GM21526 (cell line): ENCODE data around the gene TENM3.

Experiments used
- ATAC-seq: cut with Tn5 transposase; IDR thresholded peaks from one replicate; pipeline ENCODE4 v1.9.1; 2021; ENCODE audit warnings: moderate library complexity; ENCODE audit not compliant: unreplicated experiment, low FRiP score

TENM3 gene

GRCh38 chr4:182645511-182645910 is 402.3 kb downstream of the TENM3 start:
- ATAC-seq: no peak

GRCh38 chr4:182647646-182648300 is 404.6 kb downstream of the TENM3 start:
- ATAC-seq: no peak

- ATAC-seq: no peak
These were observed 405.6 kb downstream of the TENM3 start for GRCh38 chr4:182648766-182649165.

GRCh38 chr4:182649698-182650477 is 406.7 kb downstream of the TENM3 start:
- ATAC-seq: no peak

- no peak for ATAC-seq
These were observed 410.4 kb downstream of the TENM3 start for GRCh38 chr4:182653596-182653995.

DNA sequence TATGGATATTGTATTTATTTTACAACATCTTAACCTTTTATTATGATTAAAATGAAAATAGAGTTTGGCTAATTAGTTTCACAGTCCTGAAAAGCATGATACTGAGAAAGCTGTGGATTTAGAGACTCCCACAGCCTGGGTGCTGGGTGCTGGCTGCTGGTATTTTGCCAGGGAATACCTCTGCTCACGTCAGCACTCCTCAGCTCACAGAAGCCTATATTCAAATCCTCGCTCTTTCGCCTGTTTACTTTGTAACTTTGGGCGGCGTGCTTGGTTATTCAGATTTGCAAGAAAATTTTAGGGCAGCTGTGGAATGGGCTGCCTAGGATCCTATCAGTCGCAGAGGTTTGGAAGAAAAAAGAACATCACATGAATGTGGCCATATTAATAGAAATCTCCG is 412.1 kb downstream of the TENM3 start:
- ATAC-seq: no peak

GRCh38 chr4:182662551-182662950 is 419.3 kb downstream of the TENM3 start:
- no peak for ATAC-seq

DNA sequence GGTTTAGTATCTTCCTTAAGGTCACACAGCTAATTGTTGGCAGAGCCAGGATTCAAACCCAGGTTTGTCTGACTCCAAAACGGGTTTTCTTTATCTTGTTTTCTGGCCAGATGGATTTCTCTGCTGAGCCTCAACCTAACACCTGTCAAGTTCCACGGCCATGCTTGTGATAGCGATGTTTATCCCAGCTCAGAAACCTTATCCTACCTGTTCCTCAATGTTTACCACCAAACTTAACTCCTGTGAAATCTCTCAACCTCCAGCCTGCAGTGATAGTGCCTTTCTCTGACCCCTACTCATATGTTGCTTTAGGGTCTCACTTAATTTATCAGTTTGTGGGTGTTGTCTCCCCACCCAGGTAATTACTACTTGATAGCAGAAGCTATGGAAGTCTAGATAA is 428.0 kb downstream of the TENM3 start:
- ATAC-seq: no peak

DNA sequence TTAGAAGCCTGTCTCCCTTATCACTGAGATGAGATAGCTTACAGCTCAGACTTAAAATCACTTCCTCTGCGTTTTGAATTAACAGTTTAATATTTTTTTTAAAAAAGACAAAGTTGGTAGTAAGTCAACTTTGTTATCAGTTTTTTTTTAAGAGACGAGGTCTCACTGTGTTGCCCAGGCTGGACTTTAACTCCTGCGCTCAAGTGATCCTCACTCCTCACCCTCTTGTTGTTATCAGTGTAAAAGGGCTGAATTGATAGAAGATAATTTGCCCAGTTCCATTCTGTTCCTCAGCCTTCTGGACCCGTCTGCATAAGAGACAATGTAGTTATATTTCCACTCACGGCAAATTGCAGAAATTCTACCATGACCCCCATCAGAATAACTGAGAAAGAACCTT is 428.5 kb downstream of the TENM3 start:
- no peak for ATAC-seq

DNA sequence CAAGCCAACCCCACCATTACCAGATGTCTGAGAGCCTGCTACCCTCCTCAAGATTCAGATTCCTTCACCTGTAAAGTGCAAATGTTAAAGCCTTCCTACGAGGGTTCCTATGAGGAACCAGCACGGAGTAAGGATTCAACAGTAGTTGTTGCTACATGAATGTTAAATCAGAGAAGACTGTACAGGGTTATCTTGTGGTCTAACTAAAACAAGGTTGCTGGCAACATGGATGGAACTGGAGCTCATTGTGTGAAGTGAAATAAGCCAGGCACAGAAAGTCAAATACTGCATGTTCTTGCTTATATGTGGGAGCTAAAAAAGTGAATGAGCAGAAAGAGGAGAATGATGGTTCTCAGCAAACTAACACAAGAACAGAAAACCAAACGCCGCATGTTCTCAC is 435.4 kb downstream of the TENM3 start:
- ATAC-seq: no peak

DNA sequence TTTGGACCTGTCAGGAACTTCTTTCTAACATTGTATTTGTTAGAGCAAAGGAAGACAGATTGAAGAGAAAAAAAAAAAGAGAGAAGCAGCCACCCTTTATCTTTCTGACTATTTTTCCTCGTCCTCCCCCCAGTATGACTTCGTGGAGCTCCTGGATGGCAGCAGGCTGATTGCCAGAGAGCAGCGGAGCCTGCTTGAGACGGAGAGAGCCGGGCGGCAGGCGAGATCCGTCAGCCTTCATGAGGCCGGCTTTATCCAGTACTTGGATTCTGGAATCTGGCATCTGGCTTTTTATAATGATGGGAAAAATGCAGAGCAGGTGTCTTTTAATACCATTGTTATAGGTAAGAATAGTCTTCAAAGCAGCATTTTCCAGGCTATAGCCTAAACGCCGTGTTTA is 436.3 kb downstream of the TENM3 start:
- no peak for ATAC-seq

- ATAC-seq: no peak
These were observed 437.0 kb downstream of the TENM3 start for GRCh38 chr4:182680234-182680653.

DNA sequence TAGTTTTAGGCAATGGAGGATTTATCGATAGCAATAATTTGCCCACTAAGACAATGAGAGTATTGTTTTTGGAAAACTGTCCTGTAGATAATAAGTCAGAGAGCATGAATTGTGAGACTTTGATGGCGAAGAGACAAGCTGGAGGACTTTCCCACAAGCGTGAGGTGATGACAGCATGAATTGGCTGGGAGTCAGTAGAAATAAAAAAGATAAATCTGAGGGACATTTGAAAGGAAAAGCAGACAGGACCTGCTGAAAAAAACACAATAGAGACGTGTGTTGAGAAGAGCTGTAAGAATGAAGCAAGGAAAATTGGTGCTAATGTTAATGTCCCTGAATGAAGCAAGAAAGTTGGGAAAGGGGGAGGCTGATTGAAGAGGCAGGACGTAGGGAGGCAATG is 440.5 kb downstream of the TENM3 start:
- ATAC-seq: no peak

GRCh38 chr4:182684796-182685195 is 441.6 kb downstream of the TENM3 start:
- ATAC-seq: no peak

- ATAC-seq: no peak
These were observed 444.9 kb downstream of the TENM3 start for GRCh38 chr4:182688081-182688480.

GRCh38 chr4:182694551-182694950 is 451.3 kb downstream of the TENM3 start:
- no peak for ATAC-seq

GRCh38 chr4:182695009-182695408 is 451.8 kb downstream of the TENM3 start:
- ATAC-seq: no peak

DNA sequence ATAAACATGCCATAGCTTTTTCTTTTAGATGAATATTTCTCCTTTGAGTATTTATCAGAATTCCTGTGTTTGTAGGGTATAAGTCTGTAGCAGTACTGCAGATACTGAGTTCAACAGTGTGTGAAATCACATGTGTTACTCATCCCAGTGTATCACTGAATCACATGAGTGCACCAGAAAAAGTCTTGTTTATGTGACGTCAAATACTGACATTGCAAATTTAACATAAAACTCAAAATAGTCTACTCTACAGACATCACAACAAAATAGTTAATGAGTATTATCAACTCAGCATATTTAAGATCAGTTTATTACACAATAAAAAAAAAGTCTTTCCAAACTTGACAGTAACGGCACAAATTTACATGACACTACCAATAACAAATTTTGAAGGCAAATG is 452.6 kb downstream of the TENM3 start:
- no peak for ATAC-seq

DNA sequence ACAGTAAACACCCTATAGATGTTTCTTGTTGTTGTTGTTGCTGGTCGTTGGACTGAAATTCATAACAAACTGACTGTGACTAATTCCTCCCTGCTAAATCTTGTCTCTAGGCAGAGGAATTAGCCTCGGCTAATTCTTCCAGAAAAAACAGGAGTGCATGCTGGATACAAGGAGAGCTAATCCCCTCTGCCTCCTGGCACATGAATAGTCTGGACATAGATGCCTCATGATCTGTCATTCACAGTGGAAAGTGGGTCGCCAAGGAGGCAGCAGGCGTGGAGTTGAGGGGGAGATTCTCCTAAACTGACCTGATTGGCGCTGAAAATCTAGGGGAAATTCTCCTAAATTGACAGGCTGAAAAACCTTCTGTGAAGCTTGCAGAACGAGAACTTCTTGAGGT is 453.9 kb downstream of the TENM3 start:
- ATAC-seq: no peak

DNA sequence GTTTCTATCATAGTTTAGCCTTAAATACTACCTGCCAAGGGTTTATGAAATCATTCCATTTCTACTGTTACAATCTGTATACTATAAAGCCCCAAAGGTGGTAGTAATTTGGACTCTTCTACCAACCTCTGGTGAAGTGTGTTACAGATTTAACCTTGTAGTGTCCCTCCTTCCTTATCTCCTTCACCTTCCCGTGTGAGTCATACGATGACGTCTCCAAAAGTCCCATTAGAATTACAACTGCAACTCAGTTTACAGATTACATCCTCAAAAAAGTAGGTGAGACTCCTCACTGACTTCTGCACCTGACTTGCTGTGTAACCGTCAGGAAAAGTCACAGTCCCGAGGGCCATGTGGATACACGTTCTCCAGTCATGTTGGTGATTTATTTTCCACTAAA is 455.0 kb downstream of the TENM3 start:
- ATAC-seq: no peak

GRCh38 chr4:182699201-182699600 is 456.0 kb downstream of the TENM3 start:
- no peak for ATAC-seq

DNA sequence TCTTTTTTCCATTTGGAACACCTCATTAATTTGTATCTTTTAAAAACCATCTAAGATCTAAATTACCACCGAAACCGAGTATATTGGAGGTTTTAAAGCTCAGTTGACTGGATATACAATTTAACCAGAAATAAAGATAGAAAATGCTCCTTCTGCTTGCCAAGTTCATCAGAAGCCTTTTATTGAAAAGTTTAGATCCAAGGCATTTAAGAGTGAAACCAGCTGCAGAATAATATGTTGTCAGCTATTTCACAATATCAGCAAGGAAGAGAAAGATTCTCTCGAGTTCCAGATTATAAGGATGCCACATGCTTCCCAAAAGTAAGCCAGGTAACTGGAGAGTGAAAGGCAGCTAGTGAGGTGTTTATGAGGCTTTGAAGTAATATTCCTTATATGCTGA is 456.6 kb downstream of the TENM3 start:
- ATAC-seq: no peak
